Neural cell (in vitro differentiated cells): ENCODE results near the gene CDK4. TPM values are rescaled to one million over a fixed set of nuclear protein-coding genes. Genes with fewer than 3 reads are reported as not detected.

Source experiments
- H2AFZ ChIP-seq: fragments of 200-600, 300-800 bp; sonication (generic), shearing (Covaris generic); 2 replicates; pipeline ENCODE4 v1.6.0; 2014; ENCODE audit warnings: low read depth, mild to moderate bottlenecking, antibody characterized with exemption, low read length, moderate library complexity
- H3F3A ChIP-seq: fragments of 200-600 bp; shearing (Covaris generic); 2 replicates; pipeline ENCODE4 v1.6.1; 2016; ENCODE audit warnings: mild to moderate bottlenecking, moderate library complexity, mixed read lengths, antibody characterized with exemption, low read length; ENCODE audit not compliant: insufficient read depth, poor library complexity, severe bottlenecking
- H3K27ac ChIP-seq: fragments of 200-600, 300-800 bp; sonication (generic), shearing (Covaris generic); 2 replicates; pipeline ENCODE4 v1.5.1; 2014; ENCODE audit warnings: mild to moderate bottlenecking, low read length, moderate library complexity
- H3K27me3 ChIP-seq: fragments of 300-800, 200-600 bp; sonication (generic), shearing (Covaris generic); 2 replicates; pipeline ENCODE4 v1.6.0; 2014; ENCODE audit warnings: mild to moderate bottlenecking, low read depth, low read length, moderate library complexity; ENCODE audit not compliant: insufficient read depth
- H3K36me3 ChIP-seq: fragments of 300-800, 200-600 bp; sonication (generic), shearing (Covaris generic); 2 replicates; pipeline ENCODE4 v1.5.1; 2014; ENCODE audit warnings: mild to moderate bottlenecking, antibody characterized with exemption, low read length, moderate library complexity; ENCODE audit not compliant: insufficient read depth
- H3K4me2 ChIP-seq: fragments of 300-800, 200-600 bp; sonication (generic), shearing (Covaris generic); 2 replicates; pipeline ENCODE4 v1.6.0; 2014; ENCODE audit warnings: mild to moderate bottlenecking, low read length
- H3K4me3 ChIP-seq: fragments of 300-800, 200-600 bp; sonication (generic), shearing (Covaris generic); 2 replicates; pipeline ENCODE4 v1.5.1; 2014; ENCODE audit warnings: mild to moderate bottlenecking, low read length, moderate library complexity
- H3K79me2 ChIP-seq: fragments of 200-600 bp; shearing (Covaris generic); replicated peaks from 2 replicates; pipeline ENCODE4 v1.6.0; 2014; ENCODE audit warnings: mild to moderate bottlenecking, low read length, moderate library complexity; ENCODE audit not compliant: insufficient read depth
- H3K9ac ChIP-seq: fragments of 300-800, 200-600 bp; sonication (generic), shearing (Covaris generic); 2 replicates; pipeline ENCODE4 v1.6.1; 2016; ENCODE audit warnings: mild to moderate bottlenecking, low read length, mixed read lengths
- H3K9me2 ChIP-seq: fragments of 200-600 bp; shearing (Covaris generic); 2 replicates; pipeline ENCODE4 v1.6.1; 2016; ENCODE audit warnings: mild to moderate bottlenecking, low read length, mixed read lengths; ENCODE audit not compliant: insufficient read depth
- H3K9me3 ChIP-seq: fragments of 200-600, 300-800 bp; sonication (generic), shearing (Covaris generic); 2 replicates; pipeline ENCODE4 v1.6.1; 2016; ENCODE audit warnings: mild to moderate bottlenecking, mixed run types, low read length, moderate library complexity, mixed read lengths
- H4K20me1 ChIP-seq: fragments of 200-600 bp; shearing (Covaris generic); 2 replicates; pipeline ENCODE4 v1.6.1; 2016; ENCODE audit warnings: mild to moderate bottlenecking, mixed run types; ENCODE audit not compliant: insufficient read depth
- EP300 ChIP-seq: fragments of 450-650 bp; conservative IDR thresholded peaks from 2 replicates; pipeline ENCODE4 v1.6.1; 2014; ENCODE audit warnings: antibody characterized with exemption, mild to moderate bottlenecking, moderate library complexity; ENCODE audit not compliant: poor library complexity, severe bottlenecking
- EZH2 ChIP-seq: fragments of 200-600, 300-800 bp; shearing (Covaris generic), sonication (generic); IDR thresholded peaks from 2 replicates; pipeline ENCODE4 v1.6.1; 2014; ENCODE audit warnings: antibody characterized with exemption, low read length, borderline replicate concordance, mild to moderate bottlenecking; ENCODE audit not compliant: insufficient read depth, poor library complexity, severe bottlenecking
- MXI1 ChIP-seq: fragments of 450-650 bp; conservative IDR thresholded peaks from 2 replicates; pipeline ENCODE4 v1.6.1; 2014; ENCODE audit warnings: antibody characterized with exemption, mild to moderate bottlenecking; ENCODE audit not compliant: poor library complexity, severe bottlenecking
- POLR2AphosphoS5 ChIP-seq: IDR thresholded peaks from 2 replicates; pipeline ENCODE4 v1.6.1; 2012
- RAD21 ChIP-seq: fragments of 450-650 bp; conservative IDR thresholded peaks from 2 replicates; pipeline ENCODE4 v1.6.1; 2014; ENCODE audit warnings: antibody characterized with exemption, mild to moderate bottlenecking, moderate library complexity
- SMC3 ChIP-seq: fragments of 450-650 bp; conservative IDR thresholded peaks from 2 replicates; pipeline ENCODE4 v1.6.1; 2014; ENCODE audit warnings: antibody characterized with exemption, mild to moderate bottlenecking, moderate library complexity; ENCODE audit not compliant: poor library complexity
- TAF1 ChIP-seq: IDR thresholded peaks from 2 replicates; pipeline ENCODE4 v1.6.1; 2012; ENCODE audit warnings: low read depth
- polyA plus RNA-seq: library from polyadenylated mRNA; depleted of rRNA; stranded (reverse); fragments of >200 nt; gene quantifications from 2 replicates; pipeline ENCODE4 v1.2.3, GENCODE V29; 2014
- TF ChIP-seq, protein P1 (sequence below): fragments of 450-650 bp; IDR thresholded peaks from 2 replicates; pipeline ENCODE4 v1.5.1; 2014; ENCODE audit warnings: antibody characterized with exemption, mild to moderate bottlenecking, moderate library complexity; ENCODE audit not compliant: poor library complexity, severe bottlenecking
- TF ChIP-seq, protein P2 (sequence below): IDR thresholded peaks from 2 replicates; pipeline ENCODE4 v1.6.1; 2012; ENCODE audit warnings: borderline replicate concordance

CDK4 gene
- polyA plus RNA-seq, 1 donor from 2014 or later, result 104 TPM

GRCh38 chr12:57731411-57732080, 20.6 kb downstream of the CDK4 start:
- Histone ChIP-seq H3K27me3 (peaks cover 69% of the 10 kb centered on the region), H3F3A (no peaks in the 10 kb centered on the region), H3K27ac (no peak overlapping the region), H2AFZ (no peak overlapping the region), H3K36me3 (peaks cover 20% of the 10 kb centered on the region), H3K4me3 (no peak overlapping the region), H3K9ac (no peak overlapping the region), H3K79me2 (no peaks in the 10 kb centered on the region), H3K4me2 (no peak overlapping the region), H4K20me1 (peaks cover 9% of the 10 kb centered on the region), H3K9me2 (no peaks in the 10 kb centered on the region), H3K9me3 (no peaks in the 10 kb centered on the region)
- no peak for TF ChIP-seq SMC3
- no peak for TF ChIP-seq EZH2
- TF ChIP-seq EP300, result no peak
- TF ChIP-seq POLR2AphosphoS5, result no peak
- TF ChIP-seq, protein P1, sequence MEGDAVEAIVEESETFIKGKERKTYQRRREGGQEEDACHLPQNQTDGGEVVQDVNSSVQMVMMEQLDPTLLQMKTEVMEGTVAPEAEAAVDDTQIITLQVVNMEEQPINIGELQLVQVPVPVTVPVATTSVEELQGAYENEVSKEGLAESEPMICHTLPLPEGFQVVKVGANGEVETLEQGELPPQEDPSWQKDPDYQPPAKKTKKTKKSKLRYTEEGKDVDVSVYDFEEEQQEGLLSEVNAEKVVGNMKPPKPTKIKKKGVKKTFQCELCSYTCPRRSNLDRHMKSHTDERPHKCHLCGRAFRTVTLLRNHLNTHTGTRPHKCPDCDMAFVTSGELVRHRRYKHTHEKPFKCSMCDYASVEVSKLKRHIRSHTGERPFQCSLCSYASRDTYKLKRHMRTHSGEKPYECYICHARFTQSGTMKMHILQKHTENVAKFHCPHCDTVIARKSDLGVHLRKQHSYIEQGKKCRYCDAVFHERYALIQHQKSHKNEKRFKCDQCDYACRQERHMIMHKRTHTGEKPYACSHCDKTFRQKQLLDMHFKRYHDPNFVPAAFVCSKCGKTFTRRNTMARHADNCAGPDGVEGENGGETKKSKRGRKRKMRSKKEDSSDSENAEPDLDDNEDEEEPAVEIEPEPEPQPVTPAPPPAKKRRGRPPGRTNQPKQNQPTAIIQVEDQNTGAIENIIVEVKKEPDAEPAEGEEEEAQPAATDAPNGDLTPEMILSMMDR, result no peak
- no peak for TF ChIP-seq TAF1
- TF ChIP-seq MXI1, result no peak
- TF ChIP-seq, protein P2, sequence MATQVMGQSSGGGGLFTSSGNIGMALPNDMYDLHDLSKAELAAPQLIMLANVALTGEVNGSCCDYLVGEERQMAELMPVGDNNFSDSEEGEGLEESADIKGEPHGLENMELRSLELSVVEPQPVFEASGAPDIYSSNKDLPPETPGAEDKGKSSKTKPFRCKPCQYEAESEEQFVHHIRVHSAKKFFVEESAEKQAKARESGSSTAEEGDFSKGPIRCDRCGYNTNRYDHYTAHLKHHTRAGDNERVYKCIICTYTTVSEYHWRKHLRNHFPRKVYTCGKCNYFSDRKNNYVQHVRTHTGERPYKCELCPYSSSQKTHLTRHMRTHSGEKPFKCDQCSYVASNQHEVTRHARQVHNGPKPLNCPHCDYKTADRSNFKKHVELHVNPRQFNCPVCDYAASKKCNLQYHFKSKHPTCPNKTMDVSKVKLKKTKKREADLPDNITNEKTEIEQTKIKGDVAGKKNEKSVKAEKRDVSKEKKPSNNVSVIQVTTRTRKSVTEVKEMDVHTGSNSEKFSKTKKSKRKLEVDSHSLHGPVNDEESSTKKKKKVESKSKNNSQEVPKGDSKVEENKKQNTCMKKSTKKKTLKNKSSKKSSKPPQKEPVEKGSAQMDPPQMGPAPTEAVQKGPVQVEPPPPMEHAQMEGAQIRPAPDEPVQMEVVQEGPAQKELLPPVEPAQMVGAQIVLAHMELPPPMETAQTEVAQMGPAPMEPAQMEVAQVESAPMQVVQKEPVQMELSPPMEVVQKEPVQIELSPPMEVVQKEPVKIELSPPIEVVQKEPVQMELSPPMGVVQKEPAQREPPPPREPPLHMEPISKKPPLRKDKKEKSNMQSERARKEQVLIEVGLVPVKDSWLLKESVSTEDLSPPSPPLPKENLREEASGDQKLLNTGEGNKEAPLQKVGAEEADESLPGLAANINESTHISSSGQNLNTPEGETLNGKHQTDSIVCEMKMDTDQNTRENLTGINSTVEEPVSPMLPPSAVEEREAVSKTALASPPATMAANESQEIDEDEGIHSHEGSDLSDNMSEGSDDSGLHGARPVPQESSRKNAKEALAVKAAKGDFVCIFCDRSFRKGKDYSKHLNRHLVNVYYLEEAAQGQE, result no peak
- TF ChIP-seq RAD21, result no peak

GRCh38 chr12:57730336-57731067, 21.6 kb downstream of the CDK4 start:
- peaks cover 20% of the 10 kb centered on the region for H3K36me3 ChIP-seq
- TF ChIP-seq POLR2AphosphoS5, result no peak
- TF ChIP-seq EP300, result no peak
- no peak for TF ChIP-seq SMC3
- no peak for TF ChIP-seq RAD21
- TF ChIP-seq, protein P1, result no peak
- no peak for TF ChIP-seq EZH2
- TF ChIP-seq MXI1, result no peak
- TF ChIP-seq, protein P2, result no peak
- TF ChIP-seq TAF1, result no peak
- no peaks in the 10 kb centered on the region for H3K79me2 ChIP-seq
- no peak overlapping the region for H3K4me2 ChIP-seq
- H2AFZ ChIP-seq, result no peak overlapping the region
- no peak overlapping the region for H3K27ac ChIP-seq
- H3K9me2 ChIP-seq, result no peaks in the 10 kb centered on the region
- no peaks in the 10 kb centered on the region for H3K9me3 ChIP-seq
- H3K4me3 ChIP-seq, result no peak overlapping the region
- no peaks in the 10 kb centered on the region for H3F3A ChIP-seq
- H3K27me3 ChIP-seq, result peaks cover 68% of the 10 kb centered on the region
- H4K20me1 ChIP-seq, result peaks cover 1% of the 10 kb centered on the region
- no peak overlapping the region for H3K9ac ChIP-seq
